Prostate gland (tissue), 2 donors: Measurements from ENCODE around the gene ADIPOR2. TPM values are rescaled to one million over a fixed set of nuclear protein-coding genes. Genes with fewer than 3 reads are reported as not detected.

Experiments used
- DNase-seq: peaks from one replicate; pipeline ENCODE4 v3.0.0-alpha.2; 2019; ENCODE audit warnings: low spot score
- H3K27ac ChIP-seq, 2 donors: fragments of 200-600 bp; sonication (generic); 2 replicates each; pipeline ENCODE4 v1.5.1; 2017 to 2019
- H3K27me3 ChIP-seq: fragments of 200-600 bp; sonication (generic); replicated peaks from 2 replicates; pipeline ENCODE4 v1.5.1; 2019; ENCODE audit not compliant: insufficient read depth
- H3K36me3 ChIP-seq, 2 donors: fragments of 200-600 bp; sonication (generic); 1 replicate in 1 of 2; 2 replicates in 1 of 2; pipeline versions ENCODE4 v1.5.1 to v1.8.1; 2017 to 2019
- H3K4me1 ChIP-seq: fragments of 200-600 bp; sonication (generic); replicated peaks from 2 replicates; pipeline ENCODE4 v1.5.1; 2019
- H3K4me3 ChIP-seq, 2 donors: fragments of 200-600 bp; sonication (generic); 2 replicates each; pipeline ENCODE4 v1.5.1; 2017 to 2019
- H3K9me3 ChIP-seq: fragments of 200-600 bp; sonication (generic); 2 replicates; pipeline ENCODE4 v1.5.1; 2017
- CTCF ChIP-seq, 4 experiments: fragments of 200-600 bp in 2 of 4; fragments of 450-650 bp in 2 of 4; sonication (generic) in 2 of 4; IDR thresholded peaks; 1 replicate in 3 of 4; 2 replicates in 1 of 4; pipeline ENCODE4 v1.5.1; 2016 to 2019; ENCODE audit warnings: antibody characterized with exemption in 4 of 4, mild to moderate bottlenecking in 2 of 4, moderate library complexity in 2 of 4
- POLR2A ChIP-seq: fragments of 450-650 bp; IDR thresholded peaks from one replicate; pipeline ENCODE4 v1.6.1; 2016; ENCODE audit warnings: antibody characterized with exemption, mild to moderate bottlenecking
- POLR2AphosphoS5 ChIP-seq: sonication (generic); formaldehyde crosslinking; IDR thresholded peaks from one replicate; pipeline ENCODE4 v1.6.1; 2017; ENCODE audit warnings: antibody characterized with exemption
- WGBS: methylation state at CpG from one replicate; pipeline ENCODE4 v1.1.5; 2018; 5-methylcytosine and 5-hydroxymethylcytosine counted together
- intact Hi-C: fragments of 100-400 bp; cut with DNase I; formaldehyde crosslinking; loops from one replicate; pipeline ENCODE4 v1.14.2; 2022
- total RNA-seq, 2 donors: library from RNA; depleted of rRNA; stranded (reverse); fragments of >200 nt; gene quantifications; one replicate each; pipeline ENCODE4 v1.1.0, GENCODE V29; 2016

The ADIPOR2 gene
- total RNA-seq, 2 donors from 2014 or later = 23.7 to 46.2 TPM

- TF ChIP-seq CTCF (IDR thresholded peaks at IDR 0.05) (no peak), POLR2A (no peak), POLR2AphosphoS5 (no peak)
- 27% methylated on average over 2 of the region's 2 CpGs for WGBS
- Histone ChIP-seq H3K4me3 (no peak overlapping the region), H3K9me3 (no peaks in the 10 kb centered on the region), H3K36me3 (no peaks in the 10 kb centered on the region), H3K27ac (no peak overlapping the region), H3K27me3 (no peaks in the 10 kb centered on the region), H3K4me1 (no peaks in the 10 kb centered on the region)
- no peak for DNase-seq
- intact Hi-C loops = no loop called here
Observed at GRCh38 chr12:1681493-1681807, 9.4 kb upstream of the ADIPOR2 start.

GRCh38 chr12:1688086-1688710 lies 2.7 kb upstream of the ADIPOR2 start:
- H3K4me1 ChIP-seq = no peaks in the 10 kb centered on the region
- WGBS = 97% methylated on average over 5 of the region's 5 CpGs
- TF ChIP-seq POLR2AphosphoS5 (no peak), POLR2A (no peak), CTCF (IDR thresholded peaks at IDR 0.05) (no peak)
- no peak overlapping the region for H3K27ac ChIP-seq
- no peaks in the 10 kb centered on the region for H3K36me3 ChIP-seq
- no peaks in the 10 kb centered on the region for H3K27me3 ChIP-seq
- intact Hi-C loops = no loop called here
- no peak overlapping the region for H3K4me3 ChIP-seq
- DNase-seq = no peak
- no peaks in the 10 kb centered on the region for H3K9me3 ChIP-seq

GRCh38 chr12:1691123-1692007 lies 495 bp downstream of the ADIPOR2 start:
- Histone ChIP-seq H3K27me3 (no peaks in the 10 kb centered on the region), H3K9me3 (no peaks in the 10 kb centered on the region), H3K4me1 (no peaks in the 10 kb centered on the region), H3K4me3 (peak overlapping the region; percentile 92 to 95), H3K36me3 (no peaks in the 10 kb centered on the region), H3K27ac (peak overlapping the region; percentile 91 to 95)
- WGBS = under 1% methylated on average over 49 of the region's 56 CpGs
- TF ChIP-seq CTCF (IDR thresholded peaks at IDR 0.05) = no peak
- no peak for TF ChIP-seq POLR2AphosphoS5
- no peak for TF ChIP-seq POLR2A
- peak; percentile 21 for DNase-seq
- intact Hi-C loops = no loop called here

- Histone ChIP-seq H3K9me3 (no peaks in the 10 kb centered on the region), H3K36me3 (no peaks in the 10 kb centered on the region), H3K27me3 (no peaks in the 10 kb centered on the region), H3K27ac (no peak overlapping the region), H3K4me1 (no peaks in the 10 kb centered on the region), H3K4me3 (no peak overlapping the region)
- no peak for TF ChIP-seq POLR2AphosphoS5
- no peak for TF ChIP-seq CTCF (IDR thresholded peaks at IDR 0.05)
- no peak for TF ChIP-seq POLR2A
- DNase-seq = no peak
- intact Hi-C loops = no loop called here
- 51% methylated on average over 4 of the region's 4 CpGs for WGBS
Observed at GRCh38 chr12:1692226-1692625, 1.4 kb downstream of the ADIPOR2 start.
